MM.1S (cell line): ENCODE data around the gene TOLLIP.

Experiments
- DNase-seq: peaks from one replicate; pipeline ENCODE4 v3.0.0-alpha.2; 2015
- H2AFZ ChIP-seq: fragments of 300-600 bp; sonication (generic); 2 replicates; pipeline ENCODE4 v1.6.0; 2016; ENCODE audit warnings: antibody characterized with exemption, low read length
- H3F3A ChIP-seq: fragments of 300-600 bp; sonication (generic); 2 replicates; pipeline ENCODE4 v1.6.1; 2016; ENCODE audit warnings: mild to moderate bottlenecking, antibody characterized with exemption, low read length, moderate library complexity, mixed read lengths; ENCODE audit not compliant: insufficient read depth
- H3K27ac ChIP-seq: fragments of 300-600 bp; sonication (generic); 2 replicates; pipeline ENCODE4 v1.5.1; 2016; ENCODE audit warnings: mild to moderate bottlenecking, low read length
- H3K27me3 ChIP-seq: fragments of 300-600 bp; sonication (generic); replicated peaks from 2 replicates; pipeline ENCODE4 v1.6.0; 2016; ENCODE audit warnings: low read length; ENCODE audit not compliant: insufficient read depth
- H3K36me3 ChIP-seq: fragments of 300-600 bp; sonication (generic); replicated peaks from 2 replicates; pipeline ENCODE4 v1.6.1; 2016; ENCODE audit warnings: mild to moderate bottlenecking, low read length, mixed read lengths; ENCODE audit not compliant: insufficient read depth
- H3K4me1 ChIP-seq: fragments of 300-600 bp; sonication (generic); 2 replicates; pipeline ENCODE4 v1.6.1; 2016; ENCODE audit warnings: low read length, mixed read lengths
- H3K4me2 ChIP-seq: fragments of 300-600 bp; sonication (generic); 2 replicates; pipeline ENCODE4 v1.6.0; 2016; ENCODE audit warnings: low read depth, low read length
- H3K4me3 ChIP-seq: fragments of 300-600 bp; sonication (generic); 2 replicates; pipeline ENCODE4 v1.5.1; 2016; ENCODE audit warnings: low read length, mixed read lengths
- H3K79me2 ChIP-seq: fragments of 300-600 bp; sonication (generic); 2 replicates; pipeline ENCODE4 v1.6.1; 2016; ENCODE audit warnings: mixed run types, low read length, mixed read lengths
- H3K9ac ChIP-seq: fragments of 300-600 bp; sonication (generic); 2 replicates; pipeline ENCODE4 v1.6.1; 2016; ENCODE audit warnings: low read length, mixed read lengths
- H3K9me2 ChIP-seq: fragments of 300-600 bp; sonication (generic); replicated peaks from 2 replicates; pipeline ENCODE4 v1.6.1; 2016; ENCODE audit warnings: mild to moderate bottlenecking, low read length, mixed read lengths; ENCODE audit not compliant: insufficient read depth
- H3K9me3 ChIP-seq: fragments of 300-600 bp; sonication (generic); replicated peaks from 2 replicates; pipeline ENCODE4 v1.6.1; 2016; ENCODE audit warnings: mild to moderate bottlenecking, low read length, mixed read lengths; ENCODE audit not compliant: insufficient read depth
- H4K20me1 ChIP-seq: fragments of 300-600 bp; sonication (generic); 2 replicates; pipeline ENCODE4 v1.6.1; 2016; ENCODE audit warnings: mild to moderate bottlenecking, low read length, moderate library complexity, mixed read lengths; ENCODE audit not compliant: insufficient read depth
- CTCF ChIP-seq: fragments of 300-600 bp; sonication (generic); IDR thresholded peaks from 2 replicates; pipeline ENCODE4 v1.5.1; 2016; ENCODE audit warnings: antibody characterized with exemption, low read length, mixed read lengths
- EZH2 ChIP-seq: fragments of 300-600 bp; sonication (generic); optimal IDR thresholded peaks from 2 replicates; pipeline ENCODE3; 2017; ENCODE audit warnings: low read depth, mild to moderate bottlenecking, antibody characterized with exemption, low read length, mixed read lengths
- EZH2phosphoT487 ChIP-seq: fragments of 300-600 bp; sonication (generic); IDR thresholded peaks from 2 replicates; pipeline ENCODE4 v1.6.1; 2018; ENCODE audit warnings: antibody characterized with exemption, low read length

The TOLLIP gene

GRCh38 chr11:1292018-1292643 is 17.3 kb downstream of the TOLLIP start:
- Histone ChIP-seq H3K4me2 (no peak overlapping the region), H2AFZ (no peak overlapping the region), H3K9ac (no peak overlapping the region), H3K27ac (no peak overlapping the region), H3K9me2 (no peaks in the 10 kb centered on the region), H3K9me3 (no peaks in the 10 kb centered on the region), H3K27me3 (no peaks in the 10 kb centered on the region), H3K36me3 (no peaks in the 10 kb centered on the region), H4K20me1 (no peaks in the 10 kb centered on the region), H3K4me3 (no peak overlapping the region), H3K4me1 (no peaks in the 10 kb centered on the region), H3K79me2 (peaks cover 14% of the 10 kb centered on the region), H3F3A (no peaks in the 10 kb centered on the region)
- no peak for DNase-seq
- no peak for TF ChIP-seq EZH2phosphoT487
- TF ChIP-seq EZH2 = no peak
- TF ChIP-seq CTCF = no peak

GRCh38 chr11:1291295-1292017 is 18.0 kb downstream of the TOLLIP start:
- DNase-seq = no peak
- Histone ChIP-seq H3K27me3 (no peaks in the 10 kb centered on the region), H3K9me3 (no peaks in the 10 kb centered on the region), H3K4me1 (no peaks in the 10 kb centered on the region), H3K79me2 (peaks cover 12% of the 10 kb centered on the region), H3K27ac (no peak overlapping the region), H4K20me1 (no peaks in the 10 kb centered on the region), H3K36me3 (no peaks in the 10 kb centered on the region), H2AFZ (no peak overlapping the region), H3K4me2 (no peak overlapping the region), H3K4me3 (no peak overlapping the region), H3K9ac (no peak overlapping the region), H3K9me2 (no peaks in the 10 kb centered on the region), H3F3A (no peaks in the 10 kb centered on the region)
- no peak for TF ChIP-seq EZH2
- no peak for TF ChIP-seq CTCF
- TF ChIP-seq EZH2phosphoT487 = no peak

GRCh38 chr11:1290052-1291040 is 19.1 kb downstream of the TOLLIP start:
- no peak for TF ChIP-seq EZH2
- TF ChIP-seq EZH2phosphoT487 = no peak
- TF ChIP-seq CTCF = no peak
- no peak overlapping the region for H3K27ac ChIP-seq
- H3K4me2 ChIP-seq = no peak overlapping the region
- H4K20me1 ChIP-seq = no peaks in the 10 kb centered on the region
- peaks cover 3% of the 10 kb centered on the region; the same call in 1 of the 2 replicates for H3K79me2 ChIP-seq
- DNase-seq = no peak
- H3K4me3 ChIP-seq = no peak overlapping the region
- H2AFZ ChIP-seq = no peak overlapping the region
- no peaks in the 10 kb centered on the region for H3K4me1 ChIP-seq
- H3K9ac ChIP-seq = no peak overlapping the region
- H3F3A ChIP-seq = no peaks in the 10 kb centered on the region
- H3K36me3 ChIP-seq = no peaks in the 10 kb centered on the region
- no peaks in the 10 kb centered on the region for H3K9me2 ChIP-seq
- H3K27me3 ChIP-seq = no peaks in the 10 kb centered on the region
- H3K9me3 ChIP-seq = no peaks in the 10 kb centered on the region
